C4-2B (cell line): Measurements from ENCODE around the gene ORMDL1.

Experiments used
- CTCF ChIP-seq: fragments of 450-650 bp; conservative IDR thresholded peaks from 2 replicates; pipeline ENCODE4 v1.5.1; 2017; ENCODE audit warnings: mild to moderate bottlenecking
- ZFX ChIP-seq: fragments of 450-650 bp; IDR thresholded peaks from 2 replicates; pipeline ENCODE4 v1.6.1; 2017

- TF ChIP-seq CTCF (no peak), ZFX (no peak)
Measured at GRCh38 chr2:189756311-189756952, 27.7 kb downstream of the ORMDL1 start.
